HG03045 (cell line): ENCODE data around the gene IGF1R.

Source experiments
- ATAC-seq: cut with Tn5 transposase; IDR thresholded peaks from one replicate; pipeline ENCODE4 v1.9.1; 2021; ENCODE audit warnings: mild to moderate bottlenecking, moderate library complexity; ENCODE audit not compliant: unreplicated experiment

Gene IGF1R

GRCh38 chr15:98669638-98670037, 21.3 kb downstream of the IGF1R start:
- no peak for ATAC-seq

- no peak for ATAC-seq
Measured at GRCh38 chr15:98671060-98672008, 23.0 kb downstream of the IGF1R start.

GRCh38 chr15:98673133-98673532, 24.8 kb downstream of the IGF1R start:
- ATAC-seq = no peak

- ATAC-seq = no peak
Measured at GRCh38 chr15:98674336-98674735, 26.0 kb downstream of the IGF1R start.

GRCh38 chr15:98676586-98677270, 28.4 kb downstream of the IGF1R start:
- ATAC-seq = no peak

- no peak for ATAC-seq
Measured at GRCh38 chr15:98677345-98678059, 29.2 kb downstream of the IGF1R start.

GRCh38 chr15:98678484-98678883, 30.1 kb downstream of the IGF1R start:
- ATAC-seq = no peak

GRCh38 chr15:98681061-98681460, 32.7 kb downstream of the IGF1R start:
- no peak for ATAC-seq

- ATAC-seq = no peak
Measured at GRCh38 chr15:98682992-98683701, 34.8 kb downstream of the IGF1R start.

GRCh38 chr15:98683831-98684230, 35.5 kb downstream of the IGF1R start:
- ATAC-seq = no peak

GRCh38 chr15:98684436-98684835, 36.1 kb downstream of the IGF1R start:
- ATAC-seq = no peak

GRCh38 chr15:98684995-98685525, 36.7 kb downstream of the IGF1R start:
- ATAC-seq = no peak

GRCh38 chr15:98686983-98687382, 38.6 kb downstream of the IGF1R start:
- ATAC-seq = no peak

- no peak for ATAC-seq
Measured at GRCh38 chr15:98689431-98689861, 41.1 kb downstream of the IGF1R start.

- no peak for ATAC-seq
Measured at GRCh38 chr15:98690272-98690950, 42.1 kb downstream of the IGF1R start.

GRCh38 chr15:98692213-98692612, 43.9 kb downstream of the IGF1R start:
- ATAC-seq = no peak

GRCh38 chr15:98694161-98694560, 45.8 kb downstream of the IGF1R start:
- ATAC-seq = no peak

GRCh38 chr15:98698792-98699191, 50.5 kb downstream of the IGF1R start:
- ATAC-seq = no peak

GRCh38 chr15:98699591-98700424, 51.5 kb downstream of the IGF1R start:
- ATAC-seq = no peak
